Central memory CD4-positive, alpha-beta T cell (primary cell): ENCODE data around the gene B3GAT2.

Experiments used
- DNase-seq: peaks from one replicate; pipeline ENCODE4 v3.0.0; 2022

The B3GAT2 gene

DNA sequence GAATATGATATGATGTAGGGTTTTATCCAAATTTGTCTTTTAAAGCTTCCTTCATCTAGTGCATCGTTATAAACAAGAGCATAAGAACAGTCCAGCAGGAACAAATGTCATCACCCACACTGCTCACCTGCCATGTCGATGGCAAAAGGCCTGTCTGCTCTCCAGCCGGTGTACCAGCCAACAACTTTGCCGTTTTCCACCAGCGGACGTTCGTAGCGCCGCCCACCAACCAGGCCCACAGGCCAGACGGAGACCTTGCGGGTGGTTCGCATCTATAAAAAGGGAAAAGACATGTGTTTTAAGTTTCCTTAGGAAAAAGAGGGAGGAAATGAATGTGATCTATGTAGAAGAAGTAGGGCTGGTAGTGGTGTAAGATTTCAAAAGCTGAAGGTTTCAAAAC, 62.9 kb downstream of the B3GAT2 start:
- no peak for DNase-seq

DNA sequence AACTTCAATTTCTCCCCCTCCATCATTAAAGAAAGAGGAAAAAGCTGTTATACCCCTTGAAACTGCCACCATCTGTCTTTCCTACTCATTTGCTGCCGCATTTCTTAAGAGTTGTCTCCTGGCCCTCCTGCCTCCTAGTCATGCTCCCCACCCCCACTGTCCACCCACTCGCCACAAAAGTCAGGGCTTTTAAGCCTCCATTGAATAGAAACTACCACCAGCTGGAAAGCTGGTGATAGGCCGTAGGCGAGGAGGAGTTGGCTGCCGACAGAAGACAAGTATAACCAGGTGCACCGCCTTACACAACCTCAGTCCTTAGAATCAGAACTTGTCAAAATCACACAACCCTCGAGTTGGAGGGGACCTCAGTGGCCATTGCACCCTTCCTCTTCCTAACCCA, 67.6 kb downstream of the B3GAT2 start:
- DNase-seq, result no peak

DNA sequence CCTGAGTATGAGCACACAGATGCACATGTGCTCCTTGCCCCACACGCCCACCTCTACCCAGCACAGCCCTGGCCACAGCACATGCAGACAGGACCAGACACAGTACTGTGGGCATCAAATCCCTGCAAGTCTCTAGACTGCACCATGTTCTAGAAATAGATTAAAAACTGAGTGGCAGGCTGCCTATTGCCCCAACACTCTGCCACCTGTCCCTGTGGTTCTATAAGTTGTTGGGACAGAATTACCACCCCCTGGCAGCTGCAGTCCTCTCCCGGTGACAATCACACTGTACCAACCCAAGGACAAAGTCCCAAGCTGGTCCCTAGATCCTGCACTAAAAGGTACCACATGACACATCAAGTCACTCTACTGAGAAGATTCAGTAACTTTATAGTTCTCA, 70.2 kb downstream of the B3GAT2 start:
- no peak for DNase-seq

DNA sequence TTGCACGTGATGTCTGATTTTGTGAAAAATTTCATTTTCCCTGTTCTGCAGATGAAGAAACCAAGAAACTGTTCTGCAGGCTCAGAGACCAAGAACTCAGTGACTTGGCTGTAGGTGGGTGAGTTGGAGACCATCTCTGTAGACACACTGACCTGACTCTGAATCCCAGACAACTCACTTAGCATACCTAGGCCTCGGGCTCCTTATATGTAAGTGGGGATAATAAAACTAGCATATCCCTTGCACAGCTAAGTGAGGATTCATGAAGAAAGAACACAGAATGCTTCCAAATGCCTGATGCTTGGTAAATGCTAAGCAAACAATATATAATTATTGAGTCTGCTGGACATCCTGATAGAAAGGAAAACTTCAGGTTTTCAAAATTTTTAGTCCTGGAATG, 70.8 kb downstream of the B3GAT2 start:
- DNase-seq, result no peak

DNA sequence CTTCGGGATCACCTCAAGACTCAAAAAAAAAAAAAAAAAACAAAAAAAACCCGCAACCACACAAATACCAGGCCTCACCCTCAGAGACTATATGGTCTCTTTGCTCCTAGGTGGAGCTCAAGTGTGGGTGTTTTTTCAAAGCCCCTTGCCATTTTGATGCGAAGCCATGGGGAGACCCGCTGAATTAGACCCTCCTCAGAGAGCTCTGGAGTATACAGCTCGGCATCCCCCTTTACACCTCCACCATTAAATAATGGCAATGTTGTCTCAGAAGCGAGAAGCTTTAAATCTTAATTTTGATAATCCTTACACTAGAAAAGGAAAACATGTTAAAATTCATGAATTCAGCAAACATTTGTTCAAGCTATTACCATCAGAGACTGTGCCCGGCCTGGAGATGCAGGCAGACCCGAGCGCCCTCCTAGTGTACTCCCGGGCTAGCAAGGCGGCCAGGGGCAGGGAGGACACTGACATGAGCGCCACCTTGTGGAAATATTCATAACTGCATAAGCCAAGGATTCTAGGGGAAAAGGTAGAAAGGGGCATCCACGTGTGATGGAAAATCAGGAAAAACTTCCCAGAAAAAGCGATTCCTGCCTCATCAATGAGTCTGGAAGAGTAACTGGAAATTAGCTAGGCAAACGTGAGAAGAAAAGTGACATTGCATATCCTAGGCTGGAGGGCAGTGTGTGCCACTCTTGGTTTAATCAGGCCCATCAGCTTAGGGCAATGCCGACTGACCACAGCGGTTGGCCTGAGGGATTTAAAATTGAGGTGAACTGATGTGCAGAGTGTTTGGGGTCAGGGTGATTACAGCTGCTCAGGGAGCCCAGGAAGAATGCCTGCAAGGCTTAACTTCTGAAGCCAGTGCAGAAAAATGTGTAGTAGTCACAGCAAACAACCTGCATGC, 72.5 kb downstream of the B3GAT2 start:
- DNase-seq, result peak; percentile 50

DNA sequence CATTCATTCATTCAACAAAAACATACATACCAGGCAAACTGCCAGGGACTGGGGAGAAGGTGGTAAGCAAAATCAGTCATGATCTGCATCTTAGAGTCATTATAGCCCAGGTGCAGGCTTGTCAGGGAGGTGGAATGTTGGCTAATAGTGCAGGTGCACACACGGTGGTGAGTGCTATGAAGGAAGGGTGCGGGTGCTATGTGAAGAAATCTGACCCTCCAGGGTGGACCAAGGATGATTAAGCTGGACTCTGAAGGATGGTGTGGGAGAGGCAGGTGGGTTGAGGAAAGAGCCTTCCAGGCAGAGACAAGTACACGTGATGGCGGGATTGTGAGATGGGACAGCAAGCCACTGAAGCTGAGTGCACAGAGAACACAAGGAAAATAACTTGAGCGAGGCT, 77.4 kb downstream of the B3GAT2 start:
- DNase-seq, result no peak

DNA sequence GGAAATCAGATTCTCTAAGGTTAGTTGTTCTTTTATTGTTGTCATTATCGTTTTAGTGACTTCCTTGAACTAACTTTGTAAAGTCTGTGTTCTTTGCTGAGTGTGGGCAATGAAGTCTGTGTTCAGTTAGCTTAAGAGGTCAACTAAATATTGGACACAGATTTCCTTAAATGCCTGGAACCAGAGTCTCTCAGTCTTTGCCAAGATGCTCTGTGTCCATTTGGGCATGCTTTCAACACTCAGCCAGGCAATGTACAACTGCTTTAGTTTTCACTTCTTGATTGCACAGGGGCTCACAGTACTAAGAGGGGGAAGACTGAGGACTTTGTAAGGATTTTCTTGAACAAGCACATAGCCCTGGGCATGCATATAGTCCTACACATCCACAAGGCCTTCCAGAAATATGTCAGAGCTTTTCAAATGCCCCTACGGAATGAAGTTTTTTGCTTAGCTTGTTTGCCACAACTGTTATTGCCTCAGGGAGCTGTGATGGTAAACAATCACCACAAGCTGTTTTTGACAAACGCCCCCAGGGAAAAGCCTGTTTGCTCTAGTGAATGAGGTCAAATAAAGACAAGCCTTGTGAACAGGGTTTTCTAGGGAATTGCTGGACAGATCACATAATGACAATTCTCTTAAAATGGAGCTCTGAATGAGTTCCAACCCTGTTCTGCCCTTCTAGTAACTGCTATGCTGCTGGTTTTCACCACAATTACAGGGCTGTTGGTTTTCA, 82.5 kb downstream of the B3GAT2 start:
- DNase-seq, result no peak

DNA sequence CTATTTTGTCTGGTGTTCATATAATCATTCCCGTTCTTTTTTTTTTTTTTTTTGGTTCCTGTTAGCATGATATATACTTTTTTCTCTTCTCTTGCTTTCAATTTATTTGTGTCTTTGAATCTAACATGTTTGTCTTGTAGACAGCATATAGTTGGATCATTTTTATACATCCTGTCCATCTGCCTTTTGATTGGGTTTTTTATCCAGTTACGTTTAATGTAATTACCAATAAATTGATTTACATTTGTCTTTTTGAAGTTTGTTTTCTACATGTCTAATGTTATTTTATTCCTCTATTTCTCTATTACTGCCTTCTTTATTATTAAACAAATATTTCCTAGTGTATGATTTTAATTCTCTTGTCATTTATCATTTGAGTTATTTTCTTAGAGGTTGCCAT, 84.4 kb downstream of the B3GAT2 start:
- no peak for DNase-seq

DNA sequence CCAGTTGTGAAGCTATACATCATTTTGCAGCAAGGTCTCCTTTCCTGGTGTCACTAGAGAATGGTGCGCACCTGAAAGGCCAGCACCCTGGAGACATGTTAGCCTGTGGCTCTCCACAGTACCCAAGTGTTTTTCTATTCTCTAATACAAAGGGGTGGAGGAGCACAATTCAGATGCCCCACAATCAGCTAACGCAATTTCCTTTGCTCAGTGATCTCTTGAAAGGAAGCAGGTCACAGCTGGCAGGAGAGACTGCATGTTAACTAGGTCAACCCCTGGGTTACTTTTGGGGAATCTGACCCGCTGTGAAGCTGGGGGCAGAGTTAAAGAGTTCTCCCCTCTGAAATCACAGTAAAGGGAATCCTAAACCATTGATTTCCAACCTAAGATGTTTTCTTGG, 92.5 kb downstream of the B3GAT2 start:
- no peak for DNase-seq

DNA sequence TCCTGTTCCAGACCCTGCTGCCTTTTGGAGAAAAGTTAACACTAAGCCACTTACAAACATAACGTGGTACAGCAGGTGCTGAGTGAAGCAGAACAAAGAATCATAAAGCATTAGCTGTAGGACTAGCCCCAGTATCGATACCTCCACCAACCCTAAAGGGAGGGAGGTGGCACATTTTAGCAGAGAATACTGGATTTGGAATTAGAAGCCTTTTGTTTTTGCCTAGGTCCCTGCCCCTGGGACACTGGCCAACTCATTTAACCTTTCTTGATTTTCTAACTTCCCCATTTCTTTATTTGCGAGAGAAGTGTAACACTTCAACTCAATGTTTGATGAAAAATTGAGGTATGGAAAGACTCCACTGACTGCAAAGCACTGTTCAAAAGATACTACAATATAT, 93.5 kb downstream of the B3GAT2 start:
- no peak for DNase-seq

DNA sequence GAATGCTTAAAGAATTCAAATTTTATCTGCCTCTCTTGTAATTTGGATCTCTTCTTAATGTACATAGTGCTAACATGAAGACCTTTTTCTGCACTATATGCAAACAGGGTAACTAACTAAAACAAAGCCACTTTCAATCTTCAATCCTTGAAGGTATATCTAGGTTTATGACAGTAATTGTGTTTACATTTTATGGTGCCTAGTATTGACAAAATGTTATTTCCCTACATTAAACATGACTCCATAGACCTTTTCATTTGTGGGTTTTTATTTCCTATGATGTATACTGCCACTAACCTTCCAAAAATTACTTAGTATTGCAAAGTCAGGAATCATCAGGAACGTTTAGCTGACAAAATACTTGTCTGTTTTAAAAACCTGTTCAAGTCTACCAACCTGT, 95.9 kb downstream of the B3GAT2 start:
- no peak for DNase-seq

DNA sequence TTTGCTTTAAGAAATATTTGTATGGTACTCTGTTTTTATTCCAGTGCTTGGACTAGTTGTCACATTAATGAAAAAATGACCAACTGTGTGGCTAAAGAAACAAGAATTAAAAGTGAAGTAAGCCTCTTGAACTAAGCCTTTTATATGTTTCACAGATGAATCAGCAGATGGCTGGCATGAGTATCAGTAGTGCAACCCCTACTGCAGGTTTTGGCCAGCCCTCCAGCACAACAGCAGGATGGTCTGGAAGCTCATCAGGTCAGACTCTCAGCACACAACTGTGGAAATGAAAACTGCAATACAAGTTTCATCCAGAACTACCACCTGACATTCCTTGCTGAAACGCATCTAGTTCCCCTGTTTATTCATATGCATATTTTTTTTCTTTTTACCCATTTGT, 96.8 kb downstream of the B3GAT2 start:
- DNase-seq, result no peak

DNA sequence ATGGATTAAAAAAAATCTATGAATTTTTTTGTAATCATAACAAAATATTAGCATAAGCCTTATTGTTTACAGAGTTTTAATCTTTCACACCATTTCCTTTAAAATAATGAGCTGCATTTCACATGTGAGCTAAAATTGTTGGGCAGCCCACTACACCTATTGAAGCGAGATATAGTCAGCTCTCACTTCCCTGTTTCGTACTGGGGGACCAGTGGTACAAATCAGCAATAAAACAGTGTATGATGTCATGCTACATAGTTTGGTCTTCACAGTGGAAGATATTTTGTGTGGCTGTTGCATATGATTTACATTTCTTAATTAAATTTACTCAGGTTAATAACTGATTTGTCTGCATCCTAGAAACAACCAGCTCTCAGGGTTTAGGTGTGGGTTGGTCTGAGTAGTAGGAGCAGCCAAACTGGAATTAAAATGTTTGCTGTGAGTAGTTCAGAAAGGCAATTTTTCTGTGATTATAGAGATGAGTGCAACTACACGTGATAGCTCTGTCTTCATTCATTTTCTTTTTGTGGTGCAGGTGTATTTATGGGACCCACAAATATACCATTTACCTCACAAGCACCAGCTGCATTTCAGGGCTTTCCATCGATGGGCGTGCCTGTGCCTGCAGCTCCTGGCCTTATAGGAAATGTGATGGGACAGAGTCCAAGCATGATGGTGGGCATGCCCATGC, 99.3 kb downstream of the B3GAT2 start:
- no peak for DNase-seq

DNA sequence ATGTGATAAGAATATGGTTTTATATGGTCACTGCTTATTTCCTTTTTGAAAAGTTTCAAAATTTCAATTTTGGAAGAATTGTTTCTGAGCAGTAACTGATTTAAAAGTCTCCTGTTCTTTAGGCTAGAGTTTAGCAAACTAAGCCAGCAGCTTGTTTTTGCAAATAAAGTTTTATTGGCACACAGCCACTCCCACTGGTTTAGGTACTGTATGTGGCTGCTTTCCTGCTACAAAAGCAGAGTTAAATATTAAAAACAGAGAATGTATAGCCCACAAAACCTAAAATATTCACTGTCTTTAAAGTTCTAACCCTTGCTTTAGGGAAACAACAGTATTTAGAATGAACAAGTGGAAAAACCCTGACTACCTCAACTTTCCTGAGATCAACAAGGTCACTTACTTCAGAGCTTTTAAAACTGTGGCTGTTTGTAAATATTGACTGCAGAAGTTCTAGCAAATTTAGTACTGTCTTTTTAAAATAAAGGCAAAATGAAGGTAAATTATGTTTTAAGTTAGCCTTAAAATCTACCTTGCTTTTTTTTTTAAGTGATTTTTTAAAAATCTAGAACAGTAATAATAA, 104.1 kb downstream of the B3GAT2 start:
- DNase-seq, result no peak

DNA sequence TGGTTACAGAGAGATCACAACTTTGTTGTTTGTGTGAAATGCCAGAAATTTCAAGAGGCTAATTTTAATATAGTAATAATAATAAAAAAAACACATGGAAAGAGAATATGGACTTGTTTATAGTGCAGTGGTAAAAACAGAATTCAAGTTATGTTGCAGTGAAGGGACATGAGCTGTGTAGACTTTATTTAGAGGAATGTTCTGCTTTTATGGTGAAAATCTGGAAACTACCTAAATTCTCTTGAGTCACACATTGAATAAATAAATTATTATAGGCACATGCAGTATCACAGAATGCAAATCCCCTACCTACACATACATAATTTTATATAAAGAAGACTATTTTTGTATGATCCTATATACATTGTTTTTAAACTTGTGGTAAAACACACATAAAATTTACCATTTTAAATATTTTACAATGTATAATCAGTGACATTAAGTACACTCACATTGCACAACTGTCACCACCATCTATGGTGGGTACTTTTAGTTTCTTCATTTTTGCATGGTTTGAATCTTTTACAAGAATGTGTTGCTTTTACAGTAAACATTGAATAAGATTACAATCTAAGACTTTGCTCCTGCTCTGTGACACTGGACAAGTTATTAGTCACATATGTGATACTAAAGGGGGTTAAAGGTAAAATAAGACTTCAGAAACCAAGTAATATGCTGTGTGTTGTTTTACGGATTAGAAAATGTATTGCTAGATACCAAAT, 107.4 kb downstream of the B3GAT2 start:
- no peak for DNase-seq

DNA sequence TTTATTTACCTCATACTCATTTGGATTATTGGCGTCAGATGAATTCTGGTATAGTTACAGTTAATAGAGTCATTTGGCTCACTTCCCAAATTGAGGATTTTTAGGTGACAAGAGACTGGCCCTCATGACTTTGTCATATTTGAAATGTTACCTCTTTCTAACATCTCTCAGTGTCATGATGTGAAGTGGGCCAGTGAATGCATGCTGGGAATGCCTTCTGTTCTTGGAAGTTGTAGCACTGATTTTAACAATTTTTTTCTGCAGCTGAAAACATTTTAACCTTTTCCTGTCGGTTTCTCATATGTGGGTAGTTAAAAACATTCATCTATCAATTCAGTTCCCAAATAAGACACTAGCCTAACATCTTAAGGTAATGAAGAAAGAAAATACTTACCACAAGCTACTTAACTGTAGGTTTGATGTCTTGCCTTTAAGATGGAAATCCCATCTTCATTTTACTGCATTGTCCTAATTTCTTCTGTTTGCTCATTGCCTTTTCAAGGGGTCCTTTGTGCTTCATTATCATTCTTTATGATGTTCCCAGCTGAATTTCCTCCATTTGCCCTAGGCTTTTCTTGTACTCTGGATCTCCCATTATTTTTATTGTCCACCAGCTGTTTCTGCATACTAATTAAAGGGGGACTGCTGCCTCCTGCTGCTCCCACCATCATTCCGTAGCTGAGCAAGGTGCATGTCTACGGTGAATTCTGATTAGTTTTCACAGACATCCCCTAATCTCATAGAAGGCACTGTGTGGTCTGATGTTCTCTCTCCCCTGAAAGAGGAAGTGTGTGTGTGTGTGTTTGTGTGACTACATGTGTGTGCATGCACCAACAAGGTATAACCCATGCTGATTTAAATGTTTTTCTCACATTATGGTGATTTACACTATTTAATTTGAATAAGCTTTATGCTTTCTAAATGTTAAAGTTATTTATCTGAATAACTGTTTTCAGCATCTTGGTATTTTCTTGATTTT, 109.5 kb downstream of the B3GAT2 start:
- DNase-seq, result no peak

DNA sequence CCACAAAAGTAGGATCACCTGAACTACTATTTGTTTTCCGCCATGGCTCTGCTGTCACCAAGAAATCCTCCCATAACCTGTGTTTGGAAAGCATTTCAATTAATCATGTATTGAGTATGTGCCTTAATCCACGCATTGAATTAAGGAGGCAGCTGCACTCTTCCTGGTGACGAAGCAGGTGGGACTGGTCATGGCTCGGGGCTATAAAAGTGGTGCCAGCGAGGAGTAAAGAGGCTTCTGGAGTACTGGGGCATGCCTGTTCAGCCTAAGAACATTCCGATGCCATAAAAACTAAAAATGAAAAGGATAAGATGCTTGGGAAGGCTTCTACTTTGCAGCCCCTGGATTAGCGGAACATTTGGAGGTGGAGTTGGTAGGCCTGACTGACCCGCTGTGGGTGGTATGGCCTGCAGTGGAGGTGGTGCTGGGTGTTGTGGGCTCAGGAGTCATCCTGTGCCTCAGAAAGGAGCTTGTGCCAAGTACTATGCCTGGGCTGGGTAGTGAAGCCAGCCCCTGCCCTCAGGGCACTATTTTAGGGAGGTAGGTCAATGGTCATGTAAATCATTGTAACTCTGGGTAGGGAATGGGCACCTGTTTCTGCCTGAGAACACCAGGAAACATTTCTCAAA, 110.5 kb downstream of the B3GAT2 start:
- no peak for DNase-seq

DNA sequence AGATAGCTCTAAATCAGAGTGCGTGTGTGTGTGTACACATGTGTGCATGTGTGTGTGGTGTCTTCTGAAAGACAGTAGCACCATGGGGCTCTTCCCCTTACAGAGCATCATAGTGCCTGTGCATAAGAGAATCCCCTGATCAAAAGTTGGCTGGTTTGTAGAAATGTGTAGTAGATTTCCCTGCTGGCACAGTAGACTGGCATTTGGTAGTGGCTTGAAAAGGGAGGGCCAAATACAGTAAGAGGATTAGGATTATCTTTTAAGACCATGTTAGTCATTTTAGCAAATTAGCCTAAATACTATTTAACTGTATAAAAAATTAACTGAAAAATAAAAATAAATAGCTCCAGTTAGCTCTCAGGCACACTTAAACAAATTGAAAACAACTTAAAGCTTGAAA, 112.6 kb downstream of the B3GAT2 start:
- no peak for DNase-seq

DNA sequence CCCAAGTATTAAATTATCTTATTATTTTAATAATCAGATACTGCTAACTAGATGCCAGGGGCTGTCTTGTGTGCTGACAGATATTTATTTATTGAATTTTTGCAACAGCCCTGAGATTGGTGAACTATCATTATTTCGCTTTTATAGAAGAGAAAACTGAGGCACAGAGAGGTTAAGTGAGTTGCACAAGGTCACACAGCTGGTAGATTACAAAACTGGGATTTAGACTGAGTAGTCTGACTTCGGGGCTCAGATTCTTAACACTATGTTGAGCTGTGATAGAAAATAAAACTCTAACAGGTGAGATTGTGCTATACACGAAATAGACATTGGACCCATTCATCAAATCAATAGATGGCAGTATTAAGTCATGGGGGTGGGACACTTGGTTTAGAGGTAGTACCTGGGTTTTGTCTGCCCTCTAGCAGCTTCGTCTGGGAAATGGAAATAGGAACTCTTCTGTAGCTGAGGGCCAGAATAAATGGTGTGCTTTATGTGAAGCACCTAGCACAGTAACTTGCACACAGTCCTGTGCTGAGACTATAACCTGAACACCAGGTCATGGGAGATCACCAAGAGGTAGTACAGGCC, 113.4 kb downstream of the B3GAT2 start:
- no peak for DNase-seq

DNA sequence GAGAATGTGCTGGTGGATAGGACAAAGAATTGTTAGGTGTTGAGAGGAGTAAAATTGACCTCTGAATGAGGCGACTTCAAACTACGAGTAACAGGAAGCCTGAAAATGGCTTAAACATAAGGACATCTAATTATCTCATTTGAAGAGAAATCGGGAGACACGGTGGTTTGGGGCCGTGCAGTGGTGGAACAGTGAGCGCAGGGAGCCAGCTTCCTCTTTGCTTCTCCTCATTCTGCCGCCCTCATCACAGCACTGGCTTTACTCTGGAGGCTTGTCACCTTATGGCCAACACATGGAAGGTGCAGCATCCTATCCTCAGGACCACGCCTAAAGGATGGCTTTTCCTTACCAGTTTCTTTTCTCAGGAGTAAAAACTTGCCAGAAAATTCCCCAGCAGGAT, 114.3 kb downstream of the B3GAT2 start:
- DNase-seq, result no peak
